GM23338 (cell line): ENCODE results near the gene TMEM45A.

ENCODE experiments used
- CREB1 ChIP-seq: fragments of 250-450 bp; sonication (Bioruptor Pico); IDR thresholded peaks from 2 replicates; pipeline ENCODE4 v1.5.0; 2020; ENCODE audit warnings: low read depth, mild to moderate bottlenecking, moderate library complexity
- CTCF ChIP-seq, 2 experiments: fragments of 200-600 bp in 1 of 2; sonication (generic) in 1 of 2; conservative IDR thresholded peaks; 2 replicates each; pipeline versions ENCODE4 v1.5.1 to v1.6.1; 2016 to 2017; ENCODE audit warnings: antibody characterized with exemption in 2 of 2, low read depth in 2 of 2, mild to moderate bottlenecking in 2 of 2, moderate library complexity in 1 of 2
- ETS1 ChIP-seq: IDR thresholded peaks from 2 replicates; pipeline ENCODE4 v1.6.1; 2016; ENCODE audit warnings: antibody characterized with exemption
- EZH2 ChIP-seq: fragments of 200-600 bp; sonication (generic); IDR thresholded peaks from one replicate; pipeline ENCODE4 v1.8.0; 2017; ENCODE audit warnings: antibody characterized with exemption, mild to moderate bottlenecking, low read depth; ENCODE audit not compliant: unreplicated experiment
- EZH2phosphoT487 ChIP-seq: fragments of 200-600 bp; sonication (generic); IDR thresholded peaks from one replicate; pipeline ENCODE4 v1.8.1; 2018; ENCODE audit warnings: antibody characterized with exemption; ENCODE audit not compliant: unreplicated experiment
- JUNB ChIP-seq: IDR thresholded peaks from one replicate; pipeline ENCODE4 v1.6.1; 2016; ENCODE audit warnings: antibody characterized with exemption; ENCODE audit not compliant: unreplicated experiment
- NANOG ChIP-seq: IDR thresholded peaks from 2 replicates; pipeline ENCODE4 v1.6.1; 2016; ENCODE audit warnings: antibody characterized with exemption, borderline replicate concordance
- POLR2AphosphoS5 ChIP-seq: IDR thresholded peaks from 2 replicates; pipeline ENCODE4 v1.6.1; 2016; ENCODE audit warnings: antibody characterized with exemption, low read depth
- REST ChIP-seq: IDR thresholded peaks from one replicate; pipeline ENCODE4 v1.6.1; 2018; ENCODE audit warnings: antibody characterized with exemption; ENCODE audit not compliant: unreplicated experiment
- STAT1 ChIP-seq: IDR thresholded peaks from one replicate; pipeline ENCODE4 v1.6.1; 2016; ENCODE audit warnings: antibody characterized with exemption; ENCODE audit not compliant: unreplicated experiment
- ZNF114 ChIP-seq: fragments of 250-450 bp; sonication (Bioruptor Pico); IDR thresholded peaks from 2 replicates; pipeline ENCODE4 v1.5.0; 2020; ENCODE audit warnings: mild to moderate bottlenecking, moderate library complexity
- ZNF331 ChIP-seq: fragments of 250-450 bp; sonication (Bioruptor Pico); IDR thresholded peaks from 2 replicates; pipeline ENCODE4 v1.5.0; 2020; ENCODE audit warnings: low read depth, mild to moderate bottlenecking, moderate library complexity
- ZNF462 ChIP-seq: fragments of 250-450 bp; sonication (Bioruptor Pico); IDR thresholded peaks from 2 replicates; pipeline ENCODE4 v1.5.0; 2020; ENCODE audit warnings: mild to moderate bottlenecking, moderate library complexity

DNA sequence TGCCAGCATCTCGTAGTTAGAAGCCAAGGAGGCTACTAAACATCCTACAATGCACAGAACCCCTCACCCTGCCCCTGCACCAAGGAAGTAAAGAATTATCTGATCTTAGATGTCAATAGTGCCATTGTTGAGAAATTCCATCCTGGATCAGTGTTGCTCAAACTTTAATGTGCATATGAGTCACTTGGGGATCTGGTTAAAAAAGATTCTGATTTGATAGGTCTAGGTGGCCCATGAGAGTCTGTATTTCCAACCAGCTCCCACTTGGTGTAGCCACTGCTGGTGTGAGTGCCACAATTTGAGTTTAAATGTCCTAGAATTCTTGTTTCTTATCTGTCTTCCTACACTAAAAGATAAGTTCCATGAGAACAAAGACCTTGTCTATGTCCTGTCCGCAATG lies 43.7 kb downstream of the TMEM45A start:
- TF ChIP-seq CTCF (conservative IDR thresholded peaks at IDR 0.05; ENCODE audit: low read depth in 2 of 2): no peak
- TF ChIP-seq JUNB: no peak
- no peak for TF ChIP-seq POLR2AphosphoS5
- TF ChIP-seq EZH2phosphoT487: no peak
- TF ChIP-seq REST: no peak
- no peak for TF ChIP-seq CREB1
- TF ChIP-seq EZH2: no peak
- TF ChIP-seq STAT1: no peak
- no peak for TF ChIP-seq ETS1
- no peak for TF ChIP-seq NANOG
- TF ChIP-seq ZNF331 (CRISPR knock-in tag): no peak
- no peak for TF ChIP-seq ZNF462 (CRISPR knock-in tag)
- TF ChIP-seq ZNF114 (CRISPR knock-in tag): no peak
